OCI-LY7 (cell line): ENCODE results near the gene MCM6. TPM values are rescaled to one million over a fixed set of nuclear protein-coding genes. Genes with fewer than 3 reads are reported as not detected.

Experiments used
- BruUV-seq: library from RNA; stranded (reverse); fragments of 400-500 nt; replicated peaks from 2 replicates; lab custom pipeline; 2021; lab: Mats Ljungman, UMichigan
- CTCF ChIA-PET: fragments of 300-600 bp; sonication (Branson Sonifier 250); formaldehyde crosslinking; loops from one replicate; lab custom pipeline; 2022; ENCODE audit warnings: antibody characterized with exemption; ENCODE audit not compliant: unreplicated experiment; lab: Charles Lee
- POLR2A ChIA-PET: fragments of 300-600 bp; sonication (Branson Sonifier 250); formaldehyde crosslinking; loops from one replicate; lab custom pipeline; 2022; ENCODE audit warnings: antibody characterized with exemption; lab: Charles Lee
- DNase-seq: peaks from one replicate; pipeline ENCODE4 v3.0.0-alpha.2; 2015; ENCODE audit warnings: low spot score
- H2AFZ ChIP-seq: fragments of 200-600 bp; sonication (generic), shearing (Covaris generic); 2 replicates; pipeline ENCODE4 v1.6.1; 2014; ENCODE audit warnings: mild to moderate bottlenecking, antibody characterized with exemption, low read length, moderate library complexity
- H3K27ac ChIP-seq: fragments of 200-600 bp; sonication (generic); 2 replicates; pipeline ENCODE4 v1.5.1; 2014; ENCODE audit warnings: mixed run types, low read depth, mild to moderate bottlenecking, moderate library complexity, low read length, inconsistent platforms; ENCODE audit not compliant: poor library complexity, severe bottlenecking
- H3K36me3 ChIP-seq: fragments of 200-600 bp; sonication (generic); 2 replicates; pipeline ENCODE4 v1.6.1; 2014; ENCODE audit warnings: mild to moderate bottlenecking, antibody characterized with exemption, low read length, moderate library complexity, mixed read lengths; ENCODE audit not compliant: insufficient read depth
- H3K4me1 ChIP-seq: fragments of 200-600 bp; sonication (generic); 2 replicates; pipeline ENCODE4 v1.5.1; 2014; ENCODE audit warnings: mild to moderate bottlenecking, low read length; ENCODE audit not compliant: insufficient read depth, poor library complexity, severe bottlenecking
- H3K4me2 ChIP-seq: fragments of 200-600 bp; sonication (generic); 2 replicates; pipeline ENCODE4 v1.6.1; 2014; ENCODE audit warnings: mild to moderate bottlenecking, low read length
- H3K4me3 ChIP-seq: fragments of 200-600 bp; sonication (generic); 2 replicates; pipeline ENCODE4 v1.5.1; 2014; ENCODE audit warnings: mild to moderate bottlenecking, low read depth, low read length; ENCODE audit not compliant: poor library complexity, severe bottlenecking
- H3K79me2 ChIP-seq: fragments of 200-600 bp; sonication (generic); 2 replicates; pipeline ENCODE4 v1.6.1; 2016; ENCODE audit warnings: low read depth, mild to moderate bottlenecking, low read length, moderate library complexity, mixed read lengths; ENCODE audit not compliant: insufficient read depth
- H3K9me2 ChIP-seq: fragments of 200-600 bp; sonication (generic); 2 replicates; pipeline ENCODE4 v1.6.1; 2016; ENCODE audit warnings: mild to moderate bottlenecking, low read length, mixed read lengths; ENCODE audit not compliant: insufficient read depth
- H3K9me3 ChIP-seq: fragments of 200-600 bp; sonication (generic); 2 replicates; pipeline ENCODE4 v1.6.1; 2014; ENCODE audit warnings: mild to moderate bottlenecking, mixed run types, low read length, mixed read lengths
- H4K20me1 ChIP-seq: fragments of 200-600 bp; sonication (generic); 2 replicates; pipeline ENCODE4 v1.6.1; 2014; ENCODE audit warnings: mild to moderate bottlenecking, antibody characterized with exemption, low read length, moderate library complexity, mixed read lengths; ENCODE audit not compliant: insufficient read depth
- EZH2phosphoT487 ChIP-seq: fragments of 200-600 bp; sonication (generic); IDR thresholded peaks from 2 replicates; pipeline ENCODE4 v1.6.1; 2018; ENCODE audit warnings: low read depth, borderline replicate concordance, mild to moderate bottlenecking, mixed run types, antibody characterized with exemption, low read length, moderate library complexity, mixed read lengths
- intact Hi-C: fragments of 100-400 bp; cut with micrococcal nuclease; formaldehyde crosslinking; loops from one replicate; pipeline ENCODE4 v1.10.0; 2022; ENCODE audit not compliant: unreplicated experiment
- total RNA-seq, 2 experiments: library from RNA; depleted of rRNA in 1 of 2; stranded (reverse); fragments of >200 nt in 1 of 2; shearing (Covaris generic) in 1 of 2; gene quantifications; 2 replicates each; pipeline ENCODE4 v1.2.3, GENCODE V29; 2014 to 2022
- TF ChIP-seq, protein P1 (sequence below): fragments of 200-600 bp; sonication (generic); conservative IDR thresholded peaks from 2 replicates; pipeline ENCODE4 v1.5.1; 2014; ENCODE audit warnings: mild to moderate bottlenecking, antibody characterized with exemption, low read length, moderate library complexity, mixed read lengths

Gene MCM6
- total RNA-seq, 2 experiments from 2014 or later = 61.2 to 171 TPM

DNA sequence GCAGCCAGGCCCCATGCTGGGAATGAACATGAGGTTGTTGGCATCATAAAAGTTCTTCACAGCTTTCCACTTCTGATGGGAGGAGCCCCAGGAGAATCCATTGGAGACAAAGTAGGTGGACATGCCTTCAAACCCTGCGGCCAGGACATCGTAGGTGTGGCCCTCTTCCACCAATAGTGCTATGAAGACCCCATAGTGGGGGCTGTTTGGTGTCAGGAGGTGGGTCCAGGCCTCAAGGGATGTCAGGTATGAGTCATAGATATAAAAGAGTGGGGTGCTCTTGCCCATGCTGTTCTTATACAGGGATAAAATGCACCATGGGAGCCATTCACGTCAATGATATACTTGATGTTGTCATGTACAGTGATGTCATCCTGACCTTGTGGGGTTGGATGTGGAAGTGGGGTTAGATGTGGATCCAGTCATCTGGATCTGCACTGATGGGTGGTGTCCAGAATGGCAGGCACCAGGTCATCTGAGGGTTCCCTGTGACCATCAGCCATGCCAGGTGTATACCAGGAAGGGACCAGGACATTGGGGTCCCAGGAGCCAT is 22.1 kb upstream of the MCM6 start:
- TF ChIP-seq EZH2phosphoT487 = no peak
- TF ChIP-seq, protein P1, sequence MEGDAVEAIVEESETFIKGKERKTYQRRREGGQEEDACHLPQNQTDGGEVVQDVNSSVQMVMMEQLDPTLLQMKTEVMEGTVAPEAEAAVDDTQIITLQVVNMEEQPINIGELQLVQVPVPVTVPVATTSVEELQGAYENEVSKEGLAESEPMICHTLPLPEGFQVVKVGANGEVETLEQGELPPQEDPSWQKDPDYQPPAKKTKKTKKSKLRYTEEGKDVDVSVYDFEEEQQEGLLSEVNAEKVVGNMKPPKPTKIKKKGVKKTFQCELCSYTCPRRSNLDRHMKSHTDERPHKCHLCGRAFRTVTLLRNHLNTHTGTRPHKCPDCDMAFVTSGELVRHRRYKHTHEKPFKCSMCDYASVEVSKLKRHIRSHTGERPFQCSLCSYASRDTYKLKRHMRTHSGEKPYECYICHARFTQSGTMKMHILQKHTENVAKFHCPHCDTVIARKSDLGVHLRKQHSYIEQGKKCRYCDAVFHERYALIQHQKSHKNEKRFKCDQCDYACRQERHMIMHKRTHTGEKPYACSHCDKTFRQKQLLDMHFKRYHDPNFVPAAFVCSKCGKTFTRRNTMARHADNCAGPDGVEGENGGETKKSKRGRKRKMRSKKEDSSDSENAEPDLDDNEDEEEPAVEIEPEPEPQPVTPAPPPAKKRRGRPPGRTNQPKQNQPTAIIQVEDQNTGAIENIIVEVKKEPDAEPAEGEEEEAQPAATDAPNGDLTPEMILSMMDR = no peak
- Histone ChIP-seq H3K9me2 (no peaks in the 10 kb centered on the region), H3K4me2 (no peak overlapping the region), H4K20me1 (no peaks in the 10 kb centered on the region), H3K4me3 (no peak overlapping the region), H3K4me1 (peaks cover 6% of the 10 kb centered on the region), H2AFZ (no peak overlapping the region), H3K9me3 (no peaks in the 10 kb centered on the region), H3K36me3 (peaks cover 13% of the 10 kb centered on the region; the same call in 1 of the 2 replicates), H3K27ac (no peak overlapping the region), H3K79me2 (no peaks in the 10 kb centered on the region)
- ChIA-PET POLR2A (interaction anchor here (0.6 kb wide), 1 partner anchor 52 kb away, joined by 3 read pairs; no protein-coding TSS in a partner anchor), CTCF (no interaction called here)
- intact Hi-C loops = no loop called here
- no TSS peak for BruUV-seq
- DNase-seq = no peak

DNA sequence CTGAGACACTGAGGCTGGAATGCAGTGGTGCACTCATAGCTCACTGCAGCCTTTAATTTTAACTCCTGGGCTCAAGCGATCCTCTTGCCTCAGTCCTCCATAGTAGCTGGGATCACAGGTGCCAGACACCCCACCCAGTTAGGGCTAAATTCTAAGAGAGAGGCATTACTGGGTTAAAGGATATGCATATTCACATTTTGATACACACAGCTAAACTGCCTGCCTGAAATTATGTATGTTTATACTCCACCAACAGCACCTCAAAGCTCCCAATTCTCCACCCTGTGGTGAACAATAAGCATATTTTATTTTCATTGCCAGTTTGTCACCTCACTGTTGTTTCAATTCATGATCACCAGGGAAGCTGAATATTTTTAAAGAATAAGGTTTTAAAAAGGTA is 18.7 kb upstream of the MCM6 start:
- ChIA-PET POLR2A (interaction anchor here (1.1 to 1.5 kb wide), 4 partner anchors 11 to 487 kb away, joined by 3 to 4 read pairs (median 3); no protein-coding TSS in a partner anchor), CTCF (no interaction called here)
- TF ChIP-seq, protein P1 = no peak
- TF ChIP-seq EZH2phosphoT487 = no peak
- Histone ChIP-seq H3K27ac (no peak overlapping the region), H4K20me1 (no peaks in the 10 kb centered on the region), H3K4me3 (no peak overlapping the region), H2AFZ (no peak overlapping the region), H3K36me3 (no peaks in the 10 kb centered on the region), H3K4me1 (peaks cover 13% of the 10 kb centered on the region), H3K4me2 (no peak overlapping the region), H3K79me2 (no peaks in the 10 kb centered on the region), H3K9me2 (no peaks in the 10 kb centered on the region), H3K9me3 (no peaks in the 10 kb centered on the region)
- DNase-seq = no peak
- BruUV-seq = no TSS peak
- intact Hi-C loops = no loop called here

- Histone ChIP-seq H3K4me3 (no peak overlapping the region), H4K20me1 (no peaks in the 10 kb centered on the region), H3K36me3 (no peaks in the 10 kb centered on the region), H2AFZ (no peak overlapping the region), H3K4me1 (peaks cover 13% of the 10 kb centered on the region), H3K27ac (no peak overlapping the region), H3K4me2 (0 out of 2 replicates have a peak overlapping the region, but pooled peaks have one; percentile 10), H3K9me2 (no peaks in the 10 kb centered on the region), H3K9me3 (no peaks in the 10 kb centered on the region), H3K79me2 (no peaks in the 10 kb centered on the region)
- no peak for TF ChIP-seq EZH2phosphoT487
- TF ChIP-seq, protein P1 = peak; percentile 55
- CTCF ChIA-PET = no interaction called here
- POLR2A ChIA-PET = interaction anchor here (0.7 kb wide), 1 partner anchor 15 kb away, joined by 3 read pairs; no protein-coding TSS in a partner anchor
- intact Hi-C loops = no loop called here
- no TSS peak for BruUV-seq
- DNase-seq = no peak
These were observed 17.1 kb upstream of the MCM6 start for GRCh38 chr2:135893374-135893794.
